ENCODE data around the gene SSH2. TPM values are rescaled to one million over a fixed set of nuclear protein-coding genes. Genes with fewer than 3 reads are reported as not detected.

SSH2 gene
- total and polyA plus RNA-seq, 9 of the 15 experiments (the other 6 are each of a cell fraction or from before 2014, with no cell fraction given) = 3.9 to 16.1 (median 10.2) TPM

DNA sequence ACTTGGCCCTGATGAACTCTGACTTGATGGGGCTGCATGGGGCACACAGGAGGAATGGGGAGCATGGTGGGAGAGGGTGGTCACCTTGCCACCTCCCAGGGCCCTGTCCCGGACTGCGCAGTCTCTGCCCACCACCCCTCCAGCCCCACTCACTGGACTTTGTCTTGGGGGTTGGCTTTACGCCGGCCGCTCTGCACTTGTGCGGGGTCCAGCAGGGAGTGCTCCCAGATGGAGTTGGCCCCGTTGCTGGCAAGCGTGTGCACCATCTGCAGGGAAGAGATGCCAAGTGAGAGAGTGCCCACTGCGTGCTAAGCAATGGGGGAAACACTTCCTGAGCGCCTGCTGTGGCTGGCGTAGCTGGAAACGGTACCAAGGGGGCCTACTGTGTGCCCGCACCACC is 347.3 kb downstream of the SSH2 start (continued):
- no peak for TF ChIP-seq TFAP4 (CRISPR knock-in tag; IDR thresholded peaks at IDR 0.05; ENCODE audit: borderline replicate concordance)
- no peak for TF ChIP-seq ZNF584 (CRISPR knock-in tag; IDR thresholded peaks at IDR 0.05; ENCODE audit: low read depth)
- TF ChIP-seq MCM7 (IDR thresholded peaks at IDR 0.05) = no peak
- TF ChIP-seq KLF1 (tag; IDR thresholded peaks at IDR 0.05) = no peak
- no peak for TF ChIP-seq TGIF2 (CRISPR knock-in tag; IDR thresholded peaks at IDR 0.05)
- no peak for TF ChIP-seq HSF4 (CRISPR knock-in tag; IDR thresholded peaks at IDR 0.05; ENCODE audit: borderline replicate concordance)
- TF ChIP-seq POLR2AphosphoS5 (IDR thresholded peaks at IDR 0.05; ENCODE audit: control insufficient read depth, insufficient read depth, low read depth, low read length) = no peak
- no peak for TF ChIP-seq SPI1 (IDR thresholded peaks at IDR 0.05; ENCODE audit: borderline replicate concordance, low read depth, low read length)

DNA sequence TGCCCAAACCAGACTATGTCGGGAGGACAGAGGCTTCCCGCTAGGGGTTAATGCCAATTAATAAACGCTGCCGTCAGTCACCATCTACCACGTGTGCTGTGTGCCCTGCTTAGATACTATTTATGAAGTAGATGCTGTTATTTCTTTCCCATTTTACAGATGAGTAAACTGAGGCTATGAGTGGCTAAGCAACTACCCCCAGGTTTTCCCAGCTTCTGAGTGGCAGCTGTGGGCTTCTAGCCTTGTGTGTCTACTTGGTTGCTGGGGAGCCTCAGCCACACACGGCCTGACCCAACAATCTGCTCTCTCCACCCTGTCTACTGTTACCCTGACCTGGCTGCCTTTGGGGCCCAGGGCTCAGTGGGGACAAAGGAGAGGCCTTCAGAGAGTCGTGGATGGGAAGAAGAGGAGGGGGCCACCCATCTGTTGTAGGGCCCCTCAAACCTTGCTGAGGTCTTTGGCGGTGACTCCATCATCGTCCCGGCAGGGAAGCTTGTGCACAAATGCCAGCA is 347.7 kb downstream of the SSH2 start:
- BruUV-seq (replicated peaks) = no TSS peak
- intact Hi-C loops (cut with micrococcal nuclease) (no loop called here), in situ Hi-C loops (cut with MboI) (no loop called here)
- Histone ChIP-seq H3K79me2 (ENCODE audit: control insufficient read depth, insufficient read depth, low read length) (peaks cover 9% of the 10 kb centered on the region; the same call in 2 of the 3 replicates), H3K9ac (ENCODE audit: insufficient read depth in 1 of 2, low read depth in 2 of 2, low read length in 2 of 2) (no peak overlapping the region), H3K4me2 (ENCODE audit: insufficient read depth, low read length) (no peak overlapping the region), H3K27ac (ENCODE audit: extremely low read depth, low read depth, low read length) (no peak overlapping the region), H3K27me3 (ENCODE audit: control insufficient read depth in 2 of 2, insufficient read depth in 2 of 2, low read length in 2 of 2) (no peaks in the 10 kb centered on the region), H3K9me3 (replicated peaks; ENCODE audit: control insufficient read depth, insufficient read depth, low read depth, low read length) (no peaks in the 10 kb centered on the region), H4K20me1 (replicated peaks; ENCODE audit: control insufficient read depth, insufficient read depth, low read length) (no peaks in the 10 kb centered on the region; the same call in 1 of the 2 replicates), H3K4me1 (replicated peaks in 1 of 2; ENCODE audit: control insufficient read depth in 2 of 2, insufficient read depth in 2 of 2, low read length in 2 of 2) (peaks cover 6 to 45% of the 10 kb centered on the region in 2 experiments; a peak in 4 of 5 replicates), H3K36me3 (ENCODE audit: control insufficient read depth, insufficient read depth, low read length) (peaks cover 34% of the 10 kb centered on the region; the same call in 1 of the 3 replicates), H3K9me1 (ENCODE audit: control insufficient read depth, insufficient read depth, low read length) (peaks cover 2% of the 10 kb centered on the region), H3K4me3 (no peak overlapping the region), H2AFZ (ENCODE audit: low read depth, low read length) (no peak overlapping the region)
- DNase-seq (ENCODE audit: extremely low read depth in 1 of 4, low spot score in 3 of 4) (no peak), FAIRE-seq (no peak), ATAC-seq (no peak)
- POLR2A ChIA-PET = interaction anchor here (0.6 to 1.0 kb wide), 3 partner anchors 10 to 549 kb away, joined by 3 to 4 read pairs (median 3); no protein-coding TSS in a partner anchor
- WGBS (ENCODE audit: insufficient coverage, low coverage, missing lambda C conversion rate) = 71% methylated on average over 8 of the region's 10 CpGs
- CTCF ChIA-PET (ENCODE audit: low intra/inter-chr PET ratio) = no interaction called here
- TF ChIP-seq NELFE (IDR thresholded peaks at IDR 0.05; ENCODE audit: insufficient read depth, insufficient read length) = no peak
- TF ChIP-seq RBM25 (IDR thresholded peaks at IDR 0.05; ENCODE audit: low read depth, low read length, severe bottlenecking) = peak; percentile 81
- peak in 1 of 2 experiments; percentile 68; a peak in 3 of 4 replicates for TF ChIP-seq KDM1A (IDR thresholded peaks at IDR 0.05)
- no peak for TF ChIP-seq MIER1 (IDR thresholded peaks at IDR 0.05; ENCODE audit: low read depth)
- no peak for TF ChIP-seq NCOA6 (IDR thresholded peaks at IDR 0.05)
- TF ChIP-seq, protein P1, sequence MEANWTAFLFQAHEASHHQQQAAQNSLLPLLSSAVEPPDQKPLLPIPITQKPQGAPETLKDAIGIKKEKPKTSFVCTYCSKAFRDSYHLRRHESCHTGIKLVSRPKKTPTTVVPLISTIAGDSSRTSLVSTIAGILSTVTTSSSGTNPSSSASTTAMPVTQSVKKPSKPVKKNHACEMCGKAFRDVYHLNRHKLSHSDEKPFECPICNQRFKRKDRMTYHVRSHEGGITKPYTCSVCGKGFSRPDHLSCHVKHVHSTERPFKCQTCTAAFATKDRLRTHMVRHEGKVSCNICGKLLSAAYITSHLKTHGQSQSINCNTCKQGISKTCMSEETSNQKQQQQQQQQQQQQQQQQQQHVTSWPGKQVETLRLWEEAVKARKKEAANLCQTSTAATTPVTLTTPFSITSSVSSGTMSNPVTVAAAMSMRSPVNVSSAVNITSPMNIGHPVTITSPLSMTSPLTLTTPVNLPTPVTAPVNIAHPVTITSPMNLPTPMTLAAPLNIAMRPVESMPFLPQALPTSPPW (CRISPR knock-in tag; IDR thresholded peaks at IDR 0.05) = no peak
- peak in 1 of 2 experiments; percentile 59; a peak in 2 of 4 replicates for TF ChIP-seq RCOR1 (IDR thresholded peaks at IDR 0.05; ENCODE audit: borderline replicate concordance in 1 of 2, low read depth in 2 of 2, low read length in 2 of 2)
- 0 out of 2 replicates have a peak, but pooled peaks have one; percentile 24 for TF ChIP-seq SMARCA5 (IDR thresholded peaks at IDR 0.05)
- TF ChIP-seq E2F6 (IDR thresholded peaks at IDR 0.05; ENCODE audit: borderline replicate concordance in 1 of 2, extremely low read depth in 1 of 2, insufficient read depth in 1 of 2, insufficient read length in 1 of 2, low read depth in 1 of 2, low read length in 1 of 2, poor library complexity in 1 of 2, severe bottlenecking in 1 of 2) = no peak
